ENCODE results near the gene BRSK1.

BRSK1 gene

DNA sequence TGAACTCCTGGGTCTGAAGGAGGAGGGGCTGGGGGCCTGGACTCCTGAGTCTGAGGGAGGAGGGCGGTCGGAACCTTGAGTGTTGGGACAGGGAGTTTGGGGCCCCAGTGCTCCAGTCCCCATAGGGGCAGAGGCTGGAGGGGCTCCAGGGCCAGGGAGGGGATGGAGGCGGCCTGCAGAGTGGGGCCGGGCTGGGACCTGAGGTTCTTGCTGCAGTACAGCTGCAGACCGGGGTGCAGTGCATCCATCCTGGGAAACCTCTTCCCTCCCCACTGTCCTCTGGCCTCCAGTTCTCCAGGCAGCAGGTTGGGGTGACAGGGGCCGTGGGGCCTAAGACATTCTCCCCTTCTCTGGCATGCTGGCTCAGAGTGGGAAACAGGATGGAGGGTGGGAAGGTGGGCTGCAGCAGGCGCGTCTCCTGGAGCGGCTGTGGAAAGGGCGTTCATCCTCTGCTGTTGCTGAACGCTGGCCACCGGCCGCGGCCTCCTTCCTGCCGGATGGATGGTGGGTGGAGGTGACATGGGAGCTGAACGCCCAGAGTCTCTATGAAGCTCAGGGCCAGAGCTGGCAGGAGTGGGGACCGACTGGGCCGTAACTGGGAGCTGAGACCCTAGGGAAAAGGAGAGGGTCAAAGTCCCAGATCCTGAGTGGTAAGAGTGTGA, 1.6 kb downstream of the BRSK1 start:
- H3K4me3 ChIP-seq = no peak overlapping the region; the same call in 1 of the 2 replicates
- H3K9ac ChIP-seq (ENCODE audit: insufficient read length) = no peak overlapping the region
- H3K36me3 ChIP-seq (ENCODE audit: insufficient read depth, low read length) = no peaks in the 10 kb centered on the region
- H3K9me3 ChIP-seq (ENCODE audit: low read depth, low read length) = no peaks in the 10 kb centered on the region
- no peak for TF ChIP-seq POLR2AphosphoS5 (IDR thresholded peaks at IDR 0.05; ENCODE audit: borderline replicate concordance, low read depth, low read length)
- no peak for TF ChIP-seq EZH2 (IDR thresholded peaks at IDR 0.05)
- TF ChIP-seq FOXP2 (optimal IDR thresholded peaks at IDR 0.05; ENCODE audit: control extremely low read depth, extremely low read length, insufficient read depth) = no peak
- DNase-seq (ENCODE audit: low read depth, low spot score) = no peak
- no peak overlapping the region for H3K27ac ChIP-seq

DNA sequence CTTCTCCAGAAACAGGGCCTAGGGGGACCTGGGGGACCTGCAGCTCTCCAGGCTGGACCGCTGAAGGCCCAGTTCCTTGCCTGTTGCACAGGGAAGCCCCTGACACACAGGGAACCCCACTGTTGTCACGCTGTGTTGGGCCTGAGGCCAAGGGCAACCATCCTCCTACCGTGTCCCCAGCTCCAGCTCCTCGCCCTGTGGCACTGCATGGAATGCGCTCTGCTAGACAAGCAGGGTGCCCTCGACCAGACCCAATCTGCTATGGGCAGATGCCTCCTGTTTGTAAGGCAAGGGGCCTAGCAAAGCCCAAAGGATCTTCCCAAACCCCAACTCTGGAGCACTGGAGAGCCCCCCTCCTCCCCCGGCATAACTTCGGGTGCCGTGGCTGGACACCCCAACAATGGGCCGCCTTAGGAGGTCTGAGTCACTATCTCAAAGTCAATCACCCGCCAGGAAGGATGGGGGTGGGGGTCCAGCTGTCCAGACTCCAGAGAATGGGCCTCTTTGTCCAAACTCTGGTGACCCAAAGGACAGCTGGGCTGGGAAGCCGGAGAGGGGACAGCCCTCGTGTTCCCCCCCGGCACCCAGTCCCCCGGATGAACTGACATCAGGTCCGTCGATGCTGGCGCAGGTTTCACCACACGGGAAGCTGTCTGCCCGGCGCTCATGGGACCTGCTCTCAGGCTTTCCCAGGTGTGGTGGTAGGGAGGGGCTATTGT, 3.7 kb downstream of the BRSK1 start:
- H3K9ac ChIP-seq (ENCODE audit: insufficient read length) = no peak overlapping the region
- no peak for TF ChIP-seq EZH2 (IDR thresholded peaks at IDR 0.05)
- no peak for TF ChIP-seq POLR2AphosphoS5 (IDR thresholded peaks at IDR 0.05; ENCODE audit: borderline replicate concordance, low read depth, low read length)
- no peak for TF ChIP-seq FOXP2 (optimal IDR thresholded peaks at IDR 0.05; ENCODE audit: control extremely low read depth, extremely low read length, insufficient read depth)
- no peak overlapping the region for H3K27ac ChIP-seq
- H3K4me3 ChIP-seq = no peak overlapping the region
- H3K9me3 ChIP-seq (ENCODE audit: low read depth, low read length) = no peaks in the 10 kb centered on the region
- H3K36me3 ChIP-seq (ENCODE audit: insufficient read depth, low read length) = no peaks in the 10 kb centered on the region; the same call in 1 of the 2 replicates
- no peak for DNase-seq (ENCODE audit: low read depth, low spot score)

- DNase-seq (ENCODE audit: low read depth, low spot score) = no peak
- no peak overlapping the region for H3K4me3 ChIP-seq
- H3K36me3 ChIP-seq (ENCODE audit: insufficient read depth, low read length) = no peaks in the 10 kb centered on the region; the same call in 1 of the 2 replicates
- H3K27ac ChIP-seq = no peak overlapping the region
- no peak overlapping the region for H3K9ac ChIP-seq (ENCODE audit: insufficient read length)
- no peaks in the 10 kb centered on the region for H3K9me3 ChIP-seq (ENCODE audit: low read depth, low read length)
- no peak for TF ChIP-seq POLR2AphosphoS5 (IDR thresholded peaks at IDR 0.05; ENCODE audit: borderline replicate concordance, low read depth, low read length)
- TF ChIP-seq EZH2 (IDR thresholded peaks at IDR 0.05) = no peak
- TF ChIP-seq FOXP2 (optimal IDR thresholded peaks at IDR 0.05; ENCODE audit: control extremely low read depth, extremely low read length, insufficient read depth) = no peak
Observed at GRCh38 chr19:55289117-55289796, 5.5 kb downstream of the BRSK1 start.

DNA sequence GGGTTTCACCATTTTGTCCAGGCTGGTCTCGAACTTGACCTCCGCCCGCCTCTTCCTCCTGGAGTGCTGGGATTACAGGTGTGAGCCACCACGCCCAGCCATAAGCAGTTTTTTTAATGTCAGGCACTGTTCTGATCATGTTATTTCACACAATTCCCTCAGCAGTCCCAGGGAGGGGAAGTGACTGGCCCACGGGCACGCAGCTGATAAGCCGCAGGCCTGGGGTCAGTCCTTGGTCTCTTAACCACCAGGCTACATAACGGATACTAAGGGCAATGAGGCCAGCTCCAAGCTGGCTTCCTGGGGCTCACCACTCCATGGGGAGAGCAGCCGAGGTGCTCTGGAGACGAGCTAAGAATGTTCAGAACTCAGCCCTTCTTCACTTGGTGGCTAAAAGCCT, 13.5 kb downstream of the BRSK1 start:
- TF ChIP-seq POLR2AphosphoS5 (IDR thresholded peaks at IDR 0.05; ENCODE audit: borderline replicate concordance, low read depth, low read length) (no peak), FOXP2 (optimal IDR thresholded peaks at IDR 0.05; ENCODE audit: control extremely low read depth, extremely low read length, insufficient read depth) (no peak), EZH2 (IDR thresholded peaks at IDR 0.05) (no peak)
- no peaks in the 10 kb centered on the region for H3K9me3 ChIP-seq (ENCODE audit: low read depth, low read length)
- H3K36me3 ChIP-seq (ENCODE audit: insufficient read depth, low read length) = no peaks in the 10 kb centered on the region; the same call in 1 of the 2 replicates
- no peak overlapping the region for H3K9ac ChIP-seq (ENCODE audit: insufficient read length)
- no peak overlapping the region for H3K4me3 ChIP-seq
- no peak for DNase-seq (ENCODE audit: low read depth, low spot score)
- no peak overlapping the region for H3K27ac ChIP-seq

DNA sequence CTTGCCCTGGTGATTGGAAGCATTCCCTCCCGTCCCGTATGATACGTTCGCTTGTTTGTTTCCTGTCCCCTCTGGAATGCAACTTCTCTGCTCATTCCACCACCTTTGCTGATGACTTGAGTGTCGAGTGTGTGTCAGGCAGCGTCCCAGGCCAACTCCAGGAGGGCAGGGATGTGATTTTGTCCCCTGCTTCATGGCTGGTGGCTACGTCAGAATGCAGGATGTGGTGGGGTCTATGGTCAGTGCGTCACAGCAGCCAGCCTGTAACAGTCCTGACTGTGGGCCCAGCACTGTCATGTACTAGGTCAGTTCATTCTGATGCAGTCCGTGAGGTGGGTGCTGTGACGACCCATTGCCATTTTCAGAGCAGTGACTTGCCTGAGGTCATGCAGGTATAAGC, 16.2 kb downstream of the BRSK1 start:
- Histone ChIP-seq H3K36me3 (ENCODE audit: insufficient read depth, low read length) (peaks cover 7% of the 10 kb centered on the region; the same call in 1 of the 2 replicates), H3K9ac (ENCODE audit: insufficient read length) (no peak overlapping the region), H3K27ac (no peak overlapping the region), H3K4me3 (no peak overlapping the region), H3K9me3 (ENCODE audit: low read depth, low read length) (no peaks in the 10 kb centered on the region)
- no peak for TF ChIP-seq POLR2AphosphoS5 (IDR thresholded peaks at IDR 0.05; ENCODE audit: borderline replicate concordance, low read depth, low read length)
- no peak for TF ChIP-seq FOXP2 (optimal IDR thresholded peaks at IDR 0.05; ENCODE audit: control extremely low read depth, extremely low read length, insufficient read depth)
- TF ChIP-seq EZH2 (IDR thresholded peaks at IDR 0.05) = no peak
- no peak for DNase-seq (ENCODE audit: low read depth, low spot score)

- TF ChIP-seq EZH2 (IDR thresholded peaks at IDR 0.05) = no peak
- TF ChIP-seq POLR2AphosphoS5 (IDR thresholded peaks at IDR 0.05; ENCODE audit: borderline replicate concordance, low read depth, low read length) = no peak
- no peak for TF ChIP-seq FOXP2 (optimal IDR thresholded peaks at IDR 0.05; ENCODE audit: control extremely low read depth, extremely low read length, insufficient read depth)
- H3K36me3 ChIP-seq (ENCODE audit: insufficient read depth, low read length) = peaks cover 11% of the 10 kb centered on the region; the same call in 1 of the 2 replicates
- H3K9ac ChIP-seq (ENCODE audit: insufficient read length) = no peak overlapping the region
- no peak overlapping the region for H3K4me3 ChIP-seq
- H3K27ac ChIP-seq = no peak overlapping the region
- no peak for DNase-seq (ENCODE audit: low read depth, low spot score)
- no peaks in the 10 kb centered on the region for H3K9me3 ChIP-seq (ENCODE audit: low read depth, low read length)
Observed at GRCh38 chr19:55300886-55301458, 17.2 kb downstream of the BRSK1 start.

DNA sequence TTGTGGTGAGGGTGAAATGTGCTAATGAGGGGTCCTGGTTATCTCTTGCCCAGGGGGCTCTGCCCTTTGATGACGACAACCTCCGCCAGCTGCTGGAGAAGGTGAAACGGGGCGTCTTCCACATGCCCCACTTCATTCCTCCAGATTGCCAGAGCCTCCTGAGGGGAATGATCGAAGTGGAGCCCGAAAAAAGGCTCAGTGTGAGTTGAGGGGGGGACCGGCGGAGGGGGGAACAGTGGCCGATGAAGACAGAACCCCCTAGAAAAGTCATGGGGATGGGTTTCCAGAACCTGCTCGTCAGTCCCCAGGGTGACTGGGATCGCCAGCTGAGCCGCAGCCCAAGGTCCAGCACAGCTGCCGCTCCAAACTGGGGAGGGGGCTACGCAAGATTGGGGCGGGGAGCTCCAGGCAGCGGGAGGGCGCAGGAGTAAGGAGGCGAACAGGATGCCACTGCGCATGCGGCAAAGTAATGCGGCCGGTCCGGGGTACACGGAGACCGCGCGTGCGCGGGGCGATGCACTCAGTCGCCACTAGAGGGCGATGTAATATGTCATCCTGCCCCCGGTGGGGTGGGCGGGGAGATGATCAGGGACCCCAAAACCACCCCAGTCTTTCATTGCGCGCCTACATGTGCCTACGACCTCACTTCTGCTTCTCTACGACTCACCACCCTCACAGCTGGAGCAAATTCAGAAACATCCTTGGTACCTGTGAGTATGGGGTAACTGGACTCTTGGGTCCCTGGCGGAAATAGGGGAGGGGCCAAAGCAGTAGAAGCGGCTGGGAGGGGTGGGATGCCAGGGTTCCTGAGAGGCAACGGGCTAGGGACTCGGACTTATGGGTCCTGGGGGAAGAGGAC, 17.9 kb downstream of the BRSK1 start:
- no peak for TF ChIP-seq FOXP2 (optimal IDR thresholded peaks at IDR 0.05; ENCODE audit: control extremely low read depth, extremely low read length, insufficient read depth)
- no peak for TF ChIP-seq EZH2 (IDR thresholded peaks at IDR 0.05)
- peak; percentile 62; the same call in 1 of the 2 replicates for TF ChIP-seq POLR2AphosphoS5 (IDR thresholded peaks at IDR 0.05; ENCODE audit: borderline replicate concordance, low read depth, low read length)
- peak overlapping the region; percentile 32 for H3K9ac ChIP-seq (ENCODE audit: insufficient read length)
- H3K36me3 ChIP-seq (ENCODE audit: insufficient read depth, low read length) = peaks cover 18% of the 10 kb centered on the region; the same call in 1 of the 2 replicates
- no peak overlapping the region for H3K27ac ChIP-seq
- peak overlapping the region; percentile 72 for H3K4me3 ChIP-seq
- no peaks in the 10 kb centered on the region for H3K9me3 ChIP-seq (ENCODE audit: low read depth, low read length)
- DNase-seq (ENCODE audit: low read depth, low spot score) = no peak

All from SK-N-MC (cell line).